ENCODE data around the gene MKNK2.

The MKNK2 gene

GRCh38 chr19:2057484-2058469, 6.7 kb upstream of the MKNK2 start:
- DNase-seq: no peak

DNA sequence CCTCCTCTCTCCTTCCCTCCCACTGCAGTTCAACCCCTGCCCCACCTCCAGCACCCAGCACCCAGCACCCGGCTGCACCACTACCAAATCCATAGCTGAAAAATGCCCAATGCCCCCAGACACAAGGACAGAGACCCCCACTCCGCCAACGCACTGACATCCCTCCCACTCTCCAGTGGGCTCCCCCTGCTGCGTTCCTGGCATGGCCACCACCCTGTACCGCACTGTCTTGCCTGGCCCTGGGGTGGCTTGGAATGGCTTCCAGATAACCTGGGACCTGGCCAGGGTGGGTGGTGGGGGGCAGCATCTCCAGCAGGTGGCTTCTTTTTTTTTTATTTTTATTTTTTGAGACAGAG, 5.8 kb upstream of the MKNK2 start:
- no peak for DNase-seq

DNA sequence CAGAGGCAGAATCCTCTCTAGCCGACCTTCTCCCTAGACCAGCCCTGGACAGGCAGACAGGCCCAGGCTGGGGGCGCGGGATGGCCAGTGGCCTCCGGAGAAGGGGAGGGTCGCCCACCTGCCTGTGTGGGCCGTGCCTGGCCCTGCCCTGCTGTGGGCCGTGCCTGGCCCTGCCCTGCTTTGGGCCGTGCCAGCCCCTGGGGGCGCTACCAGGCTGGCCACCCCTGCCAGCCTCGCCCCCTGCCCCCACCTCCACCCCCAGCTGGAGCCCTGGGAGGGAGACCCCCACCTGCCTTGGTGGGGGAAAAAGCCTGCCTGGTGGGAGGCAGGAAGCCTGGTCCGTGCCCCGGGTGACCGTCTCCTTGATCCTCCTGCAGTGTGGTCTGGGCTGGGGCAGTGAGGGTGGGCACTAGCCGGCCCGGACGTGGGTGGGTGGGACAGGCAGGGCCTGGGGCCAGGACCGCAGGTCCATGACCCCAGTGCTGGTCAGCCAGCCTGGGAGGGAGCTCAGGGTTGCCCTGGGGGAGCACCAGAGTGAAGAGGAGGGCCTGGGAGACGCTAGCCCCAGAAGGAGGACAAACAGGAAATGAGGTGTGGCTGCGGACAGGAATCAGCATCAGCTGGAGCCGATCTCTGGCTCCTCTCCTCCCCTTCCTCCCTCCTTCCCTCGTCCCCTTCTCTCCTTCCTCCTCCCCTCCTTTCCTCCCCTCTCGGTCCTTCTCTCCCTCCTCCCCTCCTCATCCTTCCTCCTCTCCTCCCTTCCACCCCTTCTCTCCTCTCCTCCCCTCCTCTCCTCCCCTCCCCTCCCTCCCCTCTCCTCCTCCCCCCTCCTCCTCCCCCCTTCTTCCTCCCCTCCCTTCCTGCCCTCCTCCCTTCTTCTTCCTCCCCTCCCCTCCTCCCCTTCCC, 5.1 kb upstream of the MKNK2 start:
- DNase-seq: peak in 1 of 14 donors; percentile 59

DNA sequence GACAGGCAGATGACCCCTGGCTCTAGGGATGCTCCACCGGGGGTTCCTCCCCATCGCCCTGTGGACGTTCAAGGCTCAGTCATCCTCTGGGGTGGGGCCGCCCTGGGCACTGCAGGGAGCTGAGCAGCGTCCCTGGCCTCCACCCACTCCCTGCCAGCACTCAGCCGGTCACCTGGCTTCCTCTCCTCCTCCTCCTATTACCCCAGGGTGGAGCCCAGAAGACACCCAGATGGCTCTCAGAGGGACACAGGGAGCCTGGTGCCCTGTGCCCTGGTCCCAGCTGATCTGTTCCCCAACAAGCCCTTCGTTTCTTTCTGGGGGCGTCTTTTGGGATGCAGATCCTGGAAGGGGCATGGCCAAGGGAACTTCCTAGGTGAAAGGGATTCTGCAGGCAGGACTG, 3.7 kb upstream of the MKNK2 start:
- DNase-seq: no peak

GRCh38 chr19:2053601-2054389, 2.8 kb upstream of the MKNK2 start:
- peak in 1 of 14 donors; percentile 58 for DNase-seq

- no peak for DNase-seq
Observed at GRCh38 chr19:2051773-2052704, 995 bp upstream of the MKNK2 start.

GRCh38 chr19:2050349-2050990, 574 bp downstream of the MKNK2 start:
- DNase-seq: peak in 1 of 14 donors; percentile 70

DNA sequence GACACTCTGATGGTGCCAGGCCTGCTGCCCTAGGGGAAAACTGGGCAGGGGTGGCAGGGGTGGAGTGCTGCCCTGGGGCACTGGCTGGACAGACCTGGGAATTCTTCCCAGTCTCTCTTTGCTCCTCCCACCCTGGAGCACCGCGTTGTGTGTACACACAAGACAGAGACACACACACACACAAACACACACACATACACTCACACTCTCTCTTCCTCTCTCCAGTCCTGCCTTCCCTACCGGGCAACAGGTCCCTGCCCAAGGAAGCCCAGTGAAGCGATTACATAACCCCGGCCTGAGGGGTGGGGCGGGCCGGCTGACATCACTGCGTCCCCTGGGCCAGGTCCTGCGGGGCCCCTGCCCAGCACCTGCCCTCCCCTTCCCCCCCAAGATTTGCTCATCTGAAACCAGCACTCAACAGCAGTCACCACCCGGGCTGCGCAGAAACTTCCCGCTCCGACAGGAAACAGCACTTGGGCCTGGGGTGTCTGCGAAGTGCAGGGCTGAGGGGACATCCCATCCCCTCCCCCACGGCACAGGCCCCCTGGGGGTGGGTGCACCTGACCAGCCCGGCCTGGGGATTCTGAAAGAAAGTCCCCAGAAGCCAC, 1.2 kb downstream of the MKNK2 start:
- DNase-seq: peak in 13 of 14 donors; percentile 34 to 86 (median 77)

GRCh38 chr19:2048959-2049740, 1.9 kb downstream of the MKNK2 start:
- DNase-seq: peak in 9 of 14 donors; percentile 61 to 86 (median 80)

DNA sequence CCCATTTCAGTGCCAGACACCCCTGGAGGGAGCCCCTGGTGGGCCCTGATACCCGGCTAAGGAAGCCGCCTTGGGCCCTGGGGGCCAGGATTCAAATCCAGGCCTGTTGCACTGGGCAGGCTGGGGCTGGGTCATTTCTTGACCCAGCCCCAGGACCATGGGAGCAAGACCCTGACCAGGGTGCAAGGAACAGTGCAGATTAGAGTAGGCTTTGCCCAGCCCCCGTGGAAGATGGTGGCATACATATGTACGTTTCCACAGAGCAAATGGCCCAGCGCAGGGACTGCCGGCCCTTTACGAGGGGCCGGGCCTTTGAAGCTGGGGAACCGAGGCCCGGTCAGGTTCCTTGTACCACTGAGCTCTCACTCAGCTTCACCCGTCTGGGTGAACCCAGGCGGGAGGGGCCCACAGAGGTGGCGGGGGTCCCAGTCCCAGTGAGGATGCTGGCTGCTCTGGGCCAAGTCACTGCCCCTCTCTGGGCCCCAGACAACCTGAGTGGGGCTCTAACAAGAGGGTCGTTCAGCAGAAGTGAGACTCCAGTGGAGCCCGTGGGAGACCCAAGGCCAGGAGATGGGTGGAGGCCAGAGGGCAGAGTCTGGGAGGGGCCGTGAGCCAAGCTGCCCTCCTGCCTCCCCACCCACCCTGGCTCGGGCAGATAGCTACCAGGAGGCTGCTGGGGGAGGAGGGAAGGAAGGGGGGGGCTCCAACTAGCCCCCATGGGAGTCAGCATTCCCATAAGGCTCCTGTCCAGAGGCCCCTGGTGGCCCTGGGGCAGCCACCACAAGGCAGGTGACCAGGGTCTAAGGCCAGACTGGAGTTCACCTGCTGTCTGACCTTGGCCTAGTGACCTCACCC, 2.7 kb downstream of the MKNK2 start:
- no peak for DNase-seq

GRCh38 chr19:2047449-2048103, 3.5 kb downstream of the MKNK2 start:
- DNase-seq: peak in 1 of 14 donors; percentile 47

- DNase-seq: no peak
Observed at GRCh38 chr19:2047076-2047448, 4.0 kb downstream of the MKNK2 start.

GRCh38 chr19:2046046-2046907, 4.8 kb downstream of the MKNK2 start:
- DNase-seq: no peak

- DNase-seq: no peak
Observed at GRCh38 chr19:2045501-2046045, 5.5 kb downstream of the MKNK2 start.

- no peak for DNase-seq
Observed at GRCh38 chr19:2044709-2045500, 6.1 kb downstream of the MKNK2 start.
